Spleen (tissue), 7 donors: ENCODE measurements around the gene CNNM1.

Experiments
- CTCF ChIP-seq, 11 experiments: fragments of 200-600 bp in 7 of 11; fragments of 450-650 bp in 4 of 11; sonication (generic) in 4 of 11; IDR thresholded peaks in 8 of 11; conservative IDR thresholded peaks in 3 of 11; 1 replicate in 7 of 11; 2 replicates in 4 of 11; pipeline versions ENCODE4 v1.4.0 to v1.8.0; 2016 to 2021; ENCODE audit warnings: antibody characterized with exemption in 11 of 11, inconsistent platforms in 4 of 11, mild to moderate bottlenecking in 1 of 11
- POLR2A ChIP-seq, 3 donors: fragments of 450-650 bp; IDR thresholded peaks; one replicate each; pipeline ENCODE4 v1.5.1; 2017; ENCODE audit warnings: antibody characterized with exemption in 3 of 3, mild to moderate bottlenecking in 1 of 3
- donor health status: DM: no; HTN: no; CAD: no; lungs with moderate emphysema.
- donor health status: DM: no; HTN: no; CAD: no.
- donor health status: DM: no; HTN: no; CAD: no.

GRCh38 chr10:99424656-99425055 is 95.5 kb downstream of the CNNM1 start:
- TF ChIP-seq CTCF (IDR thresholded peaks at IDR 0.05 in 8 of 11, conservative IDR thresholded peaks at IDR 0.05 in 3 of 11) (no peak), POLR2A (IDR thresholded peaks at IDR 0.05) (no peak)
